ENCODE measurements around the gene FOXJ1.

FOXJ1 gene

GRCh38 chr17:76138896-76139752, 1.9 kb downstream of the FOXJ1 start:
- H3K9ac ChIP-seq (ENCODE audit: low read length), result no peak overlapping the region
- H3K4me3 ChIP-seq (ENCODE audit: insufficient read depth, low read length, poor library complexity, severe bottlenecking), result no peak overlapping the region
- no peaks in the 10 kb centered on the region for H4K20me1 ChIP-seq (ENCODE audit: low read depth, low read length)
- no peaks in the 10 kb centered on the region for H3K27me3 ChIP-seq (ENCODE audit: low read length)
- no peaks in the 10 kb centered on the region for H3K9me2 ChIP-seq (replicated peaks; ENCODE audit: insufficient read depth, low read length)
- no peaks in the 10 kb centered on the region for H3K9me3 ChIP-seq (ENCODE audit: insufficient read depth, low read length)
- H3F3A ChIP-seq (ENCODE audit: insufficient read depth), result no peaks in the 10 kb centered on the region
- TF ChIP-seq EZH2phosphoT487 (conservative IDR thresholded peaks at IDR 0.05; ENCODE audit: low read length) (no peak), CTCF (IDR thresholded peaks at IDR 0.05; ENCODE audit: insufficient read depth, low read length, poor library complexity, severe bottlenecking) (no peak)
- H2AFZ ChIP-seq (ENCODE audit: low read depth, low read length, severe bottlenecking), result no peak overlapping the region
- H3K79me2 ChIP-seq (ENCODE audit: insufficient read depth, low read length), result no peaks in the 10 kb centered on the region
- no peak overlapping the region for H3K4me2 ChIP-seq (ENCODE audit: low read depth, low read length, poor library complexity, severe bottlenecking)
- H3K27ac ChIP-seq (ENCODE audit: low read depth, low read length), result no peak overlapping the region
- no peaks in the 10 kb centered on the region for H3K36me3 ChIP-seq (ENCODE audit: low read length)

DNA sequence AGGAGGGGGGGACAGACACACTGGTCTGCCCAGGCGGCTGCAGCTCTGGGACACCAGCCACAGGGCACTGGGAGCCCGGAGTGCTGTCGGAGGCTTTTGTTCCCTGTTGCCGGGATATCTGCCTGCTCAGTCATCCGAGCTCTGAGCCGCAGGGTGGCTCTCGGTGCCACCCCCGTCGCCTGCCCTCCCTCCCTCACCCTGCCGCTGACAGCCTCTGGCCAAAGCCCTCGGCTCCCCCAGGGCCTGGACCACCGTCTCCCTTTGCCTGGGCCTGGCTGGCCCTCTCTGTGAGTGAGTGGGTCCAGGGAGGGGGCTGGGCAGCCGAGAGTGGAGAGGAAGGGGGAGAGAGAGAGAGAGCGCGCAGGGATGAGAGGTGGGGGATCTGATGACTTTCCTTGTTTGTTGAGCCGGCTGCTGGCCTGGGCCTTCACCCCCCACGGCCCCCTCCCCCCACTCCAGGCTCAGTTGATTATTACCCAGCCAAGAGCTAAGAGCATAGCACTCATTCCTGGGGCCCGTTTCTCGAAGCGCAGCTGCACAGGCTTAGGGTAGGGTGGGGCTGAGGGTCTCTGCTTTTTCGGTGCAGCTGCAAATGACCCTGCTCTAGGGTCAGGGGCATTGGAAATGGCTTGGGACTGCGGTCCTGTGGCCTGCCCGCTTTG, 2.7 kb downstream of the FOXJ1 start:
- H3F3A ChIP-seq (ENCODE audit: insufficient read depth), result no peaks in the 10 kb centered on the region
- no peak for TF ChIP-seq CTCF (IDR thresholded peaks at IDR 0.05; ENCODE audit: insufficient read depth, low read length, poor library complexity, severe bottlenecking)
- TF ChIP-seq EZH2phosphoT487 (conservative IDR thresholded peaks at IDR 0.05; ENCODE audit: low read length), result no peak
- no peak overlapping the region for H3K9ac ChIP-seq (ENCODE audit: low read length)
- no peak overlapping the region for H3K4me2 ChIP-seq (ENCODE audit: low read depth, low read length, poor library complexity, severe bottlenecking)
- H3K27ac ChIP-seq (ENCODE audit: low read depth, low read length), result no peak overlapping the region
- no peaks in the 10 kb centered on the region for H4K20me1 ChIP-seq (ENCODE audit: low read depth, low read length)
- H3K36me3 ChIP-seq (ENCODE audit: low read length), result no peaks in the 10 kb centered on the region
- H3K27me3 ChIP-seq (ENCODE audit: low read length), result no peaks in the 10 kb centered on the region
- no peaks in the 10 kb centered on the region for H3K79me2 ChIP-seq (ENCODE audit: insufficient read depth, low read length)
- H2AFZ ChIP-seq (ENCODE audit: low read depth, low read length, severe bottlenecking), result no peak overlapping the region
- no peak overlapping the region for H3K4me3 ChIP-seq (ENCODE audit: insufficient read depth, low read length, poor library complexity, severe bottlenecking)
- no peaks in the 10 kb centered on the region for H3K9me3 ChIP-seq (ENCODE audit: insufficient read depth, low read length)
- H3K9me2 ChIP-seq (replicated peaks; ENCODE audit: insufficient read depth, low read length), result no peaks in the 10 kb centered on the region

GRCh38 chr17:76137351-76138233, 3.5 kb downstream of the FOXJ1 start:
- no peak overlapping the region for H3K9ac ChIP-seq (ENCODE audit: low read length)
- H3K4me3 ChIP-seq (ENCODE audit: insufficient read depth, low read length, poor library complexity, severe bottlenecking), result no peak overlapping the region
- H3K27me3 ChIP-seq (ENCODE audit: low read length), result no peaks in the 10 kb centered on the region

More at GRCh38 chr17:76137351-76138233, 3.5 kb downstream of the FOXJ1 start:
- no peak overlapping the region for H2AFZ ChIP-seq (ENCODE audit: low read depth, low read length, severe bottlenecking)
- H3F3A ChIP-seq (ENCODE audit: insufficient read depth), result no peaks in the 10 kb centered on the region
- H3K79me2 ChIP-seq (ENCODE audit: insufficient read depth, low read length), result no peaks in the 10 kb centered on the region
- H3K36me3 ChIP-seq (ENCODE audit: low read length), result no peaks in the 10 kb centered on the region
- no peaks in the 10 kb centered on the region for H3K9me2 ChIP-seq (replicated peaks; ENCODE audit: insufficient read depth, low read length)
- H3K9me3 ChIP-seq (ENCODE audit: insufficient read depth, low read length), result no peaks in the 10 kb centered on the region
- TF ChIP-seq EZH2phosphoT487 (conservative IDR thresholded peaks at IDR 0.05; ENCODE audit: low read length), result no peak
- TF ChIP-seq CTCF (IDR thresholded peaks at IDR 0.05; ENCODE audit: insufficient read depth, low read length, poor library complexity, severe bottlenecking), result no peak
- no peak overlapping the region for H3K27ac ChIP-seq (ENCODE audit: low read depth, low read length)
- no peaks in the 10 kb centered on the region for H4K20me1 ChIP-seq (ENCODE audit: low read depth, low read length)
- no peak overlapping the region for H3K4me2 ChIP-seq (ENCODE audit: low read depth, low read length, poor library complexity, severe bottlenecking)

Data from SU-DHL-6 (cell line).